ENCODE results near the gene C17orf78.
"Not testable (repeated sequence)": the region's sequence is repeated elsewhere in the genome, so short reads cannot be mapped to it uniquely, and the experiment has no call there.

C17orf78 gene

DNA sequence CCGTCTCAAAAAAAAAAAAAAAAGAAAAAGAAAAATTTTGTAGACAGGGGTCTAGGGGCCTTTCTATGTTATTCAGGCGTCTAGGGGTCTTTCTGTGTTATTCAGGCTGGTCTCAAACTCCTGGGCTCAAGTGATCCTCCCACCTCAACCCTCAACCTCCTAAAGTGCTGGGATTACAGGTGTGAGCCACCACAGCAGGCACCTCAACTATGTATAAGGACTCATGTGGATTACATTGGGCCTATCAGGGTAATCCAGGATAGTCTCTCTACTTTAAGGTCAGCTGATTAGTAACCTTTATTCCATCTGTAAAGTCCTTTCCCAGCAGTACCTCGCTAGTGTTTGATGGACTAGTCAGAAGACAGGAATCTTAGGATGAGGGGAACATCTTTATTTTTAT, 53.3 kb downstream of the C17orf78 start:
- intact Hi-C loops (cut with DNase I), result no loop called here
- no peak for DNase-seq

DNA sequence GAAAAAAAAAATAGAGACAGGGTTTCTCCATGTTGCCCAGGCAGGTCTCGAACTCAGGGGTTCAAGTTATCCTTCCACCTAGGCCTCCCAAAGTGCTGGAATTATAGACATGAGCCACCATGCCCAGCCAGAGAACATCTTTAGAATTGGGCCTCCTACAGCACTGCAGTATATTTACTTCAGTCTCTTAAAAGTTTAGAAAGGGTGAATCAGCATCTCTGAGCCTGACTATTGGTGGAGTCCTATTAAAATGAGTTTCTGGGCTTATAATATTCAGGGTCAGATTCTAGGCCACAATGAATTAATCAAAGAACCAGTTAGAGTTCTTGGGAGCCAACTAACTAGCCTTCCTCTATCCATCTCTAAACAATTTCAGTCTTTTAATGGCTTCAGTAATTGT, 53.7 kb downstream of the C17orf78 start:
- no peak for DNase-seq
- intact Hi-C loops (cut with DNase I), result no loop called here

DNA sequence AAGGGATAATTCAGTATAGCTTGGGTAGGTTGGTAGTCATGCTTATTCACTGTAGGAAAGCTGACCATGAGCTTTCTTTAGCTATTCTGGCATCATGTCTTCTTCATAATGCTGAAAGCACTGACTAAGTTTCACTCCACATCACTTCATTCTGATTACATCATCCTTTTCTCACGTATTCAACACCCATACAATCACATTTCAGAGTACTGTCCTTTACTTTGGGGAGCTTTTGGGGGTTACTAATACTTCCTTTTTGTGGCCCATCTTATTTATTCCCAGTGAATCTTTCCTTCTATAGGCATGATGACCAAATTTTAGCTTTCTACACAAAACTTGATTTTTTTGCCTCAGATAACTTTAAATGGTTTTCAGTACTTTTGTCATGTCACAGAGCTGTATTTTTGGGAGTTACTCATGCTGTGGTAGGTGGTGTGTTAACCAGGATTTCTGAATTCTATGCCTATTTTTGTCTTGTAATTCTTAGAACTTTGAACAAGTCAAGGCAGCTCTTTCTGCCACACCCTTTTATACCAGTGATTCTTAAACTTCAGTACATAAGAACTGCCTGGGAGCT, 54.4 kb downstream of the C17orf78 start:
- intact Hi-C loops (cut with DNase I), result no loop called here
- DNase-seq, result no peak

DNA sequence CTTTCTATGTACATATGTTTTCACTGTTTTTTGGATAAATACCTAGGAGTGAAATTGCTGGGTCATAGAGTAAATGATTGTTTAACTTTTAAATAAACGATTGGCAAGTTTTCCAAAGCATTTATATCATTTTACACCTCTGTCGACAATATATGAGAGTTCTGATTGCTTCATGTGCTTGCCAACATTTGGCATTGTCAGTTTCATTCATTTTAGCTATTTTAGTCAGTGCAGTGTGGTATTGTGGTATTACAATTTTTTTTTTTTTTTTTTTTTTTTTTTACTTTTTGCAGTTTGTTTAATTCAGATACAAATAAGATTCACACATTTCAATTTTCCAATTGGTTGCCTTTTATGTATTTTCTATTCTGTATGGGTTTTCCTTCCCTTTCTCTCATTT, 56.9 kb downstream of the C17orf78 start:
- intact Hi-C loops (cut with DNase I), result no loop called here
- DNase-seq, result no peak

DNA sequence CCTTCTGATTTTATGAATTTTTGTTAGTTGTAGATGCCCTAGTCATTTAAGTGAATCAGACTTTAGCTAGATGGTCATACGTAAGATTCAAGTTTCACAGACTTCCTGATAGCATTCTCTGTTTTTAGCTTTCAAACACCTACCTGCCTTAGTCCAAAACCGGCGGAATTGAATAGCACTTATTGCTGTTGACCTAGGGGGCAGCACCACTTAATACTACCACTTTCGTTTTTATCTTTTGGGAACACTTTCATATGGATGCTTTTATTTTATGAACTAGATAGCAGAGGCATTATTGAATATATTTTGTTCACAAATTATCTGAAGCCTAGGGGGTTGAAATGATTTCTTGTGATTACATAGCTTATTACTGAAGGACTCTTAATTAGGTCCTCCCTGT, 62.4 kb downstream of the C17orf78 start:
- intact Hi-C loops (cut with DNase I), result no loop called here
- DNase-seq, result no peak

DNA sequence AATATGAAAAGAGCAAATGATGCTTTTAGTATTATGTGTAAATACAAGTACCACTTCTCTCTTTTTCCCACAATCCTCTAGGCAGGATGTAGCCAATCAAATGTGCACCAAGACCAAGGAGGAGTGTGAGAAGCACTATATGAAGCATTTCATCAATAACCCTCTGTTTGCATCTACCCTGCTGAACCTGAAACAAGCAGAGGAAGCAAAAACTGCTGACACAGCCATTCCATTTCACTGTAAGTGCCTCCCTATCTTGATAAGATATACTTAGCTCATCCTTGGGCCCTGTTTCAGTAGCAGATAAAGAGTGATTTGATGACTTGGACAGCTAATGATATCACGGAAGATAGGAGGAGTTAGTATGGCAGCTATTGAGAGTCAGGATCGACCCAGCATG, 64.6 kb downstream of the C17orf78 start:
- no peak for DNase-seq
- intact Hi-C loops (cut with DNase I), result no loop called here

DNA sequence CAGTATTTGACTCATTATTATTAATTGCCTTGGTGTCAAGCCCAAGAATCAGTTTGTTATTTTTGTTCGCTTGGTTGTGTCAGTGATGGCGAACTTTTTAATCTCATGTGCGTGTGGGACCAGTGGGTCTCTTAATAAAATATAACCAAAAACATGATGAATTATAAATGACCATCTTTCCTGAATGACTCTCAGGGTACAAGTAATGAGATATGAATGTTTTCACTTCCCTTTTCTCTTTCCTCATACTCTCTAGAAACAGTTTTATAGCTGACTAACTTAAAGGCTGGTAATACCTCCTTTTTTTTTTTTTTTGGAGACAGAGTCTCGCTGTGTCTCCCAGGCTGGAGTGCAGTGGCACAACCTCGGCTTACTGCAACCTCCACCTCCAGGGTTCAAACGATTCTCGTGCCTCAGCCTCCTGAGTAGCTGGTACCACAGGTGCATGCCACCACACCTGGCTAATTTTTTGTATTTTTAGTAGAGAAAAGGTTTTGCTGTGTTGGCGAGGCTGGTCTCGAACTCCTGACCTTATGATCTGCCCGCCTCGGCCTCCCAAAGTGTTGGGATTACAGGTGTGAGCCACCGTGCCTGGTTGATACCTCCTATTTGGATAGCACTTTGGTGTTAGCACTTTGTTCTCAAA, 65.7 kb downstream of the C17orf78 start:
- intact Hi-C loops (cut with DNase I); DNase-seq: not testable (repeated sequence)
